NCI-H2029 (cell line): ENCODE data around the gene MAF.

Experiments used
- DNase-seq: peaks from one replicate; lab custom pipeline; 2025; lab: John Stamatoyannopoulos, UW

MAF gene

GRCh38 chr16:79612207-79612606 is 11.7 kb upstream of the MAF start:
- DNase-seq, result no peak

- DNase-seq, result no peak
These were observed 10.2 kb upstream of the MAF start for GRCh38 chr16:79610771-79611170.

- DNase-seq, result no peak
These were observed 9.3 kb upstream of the MAF start for GRCh38 chr16:79609861-79610260.

GRCh38 chr16:79608976-79609375 is 8.4 kb upstream of the MAF start:
- DNase-seq, result no peak

GRCh38 chr16:79607587-79607986 is 7.0 kb upstream of the MAF start:
- DNase-seq, result no peak

- DNase-seq, result no peak
These were observed 5.5 kb upstream of the MAF start for GRCh38 chr16:79605999-79606398.

- DNase-seq, result no peak
These were observed 2.5 kb upstream of the MAF start for GRCh38 chr16:79603055-79603454.

- no peak for DNase-seq
These were observed 2.1 kb upstream of the MAF start for GRCh38 chr16:79602628-79603014.

- peak; percentile 53 for DNase-seq
These were observed 1.5 kb upstream of the MAF start for GRCh38 chr16:79601931-79602627.

- DNase-seq, result no peak
These were observed 774 bp upstream of the MAF start for GRCh38 chr16:79601092-79601930.

GRCh38 chr16:79599837-79600637 is 500 bp downstream of the MAF start:
- peak; percentile 31 for DNase-seq

GRCh38 chr16:79599256-79599836 is 1.2 kb downstream of the MAF start:
- DNase-seq, result no peak

- DNase-seq, result no peak
These were observed 2.0 kb downstream of the MAF start for GRCh38 chr16:79598348-79599181.

GRCh38 chr16:79598063-79598347 is 2.5 kb downstream of the MAF start:
- no peak for DNase-seq

GRCh38 chr16:79597277-79598062 is 3.1 kb downstream of the MAF start:
- DNase-seq, result no peak

GRCh38 chr16:79595931-79596450 is 4.5 kb downstream of the MAF start:
- DNase-seq, result no peak

GRCh38 chr16:79595231-79595641 is 5.3 kb downstream of the MAF start:
- no peak for DNase-seq

- no peak for DNase-seq
These were observed 6.8 kb downstream of the MAF start for GRCh38 chr16:79593754-79594153.

GRCh38 chr16:79593074-79593531 is 7.4 kb downstream of the MAF start:
- DNase-seq, result no peak

GRCh38 chr16:79592186-79592585 is 8.4 kb downstream of the MAF start:
- DNase-seq, result no peak
